ENCODE measurements around the gene LONRF2. TPM values are rescaled to one million over a fixed set of nuclear protein-coding genes. Genes with fewer than 3 reads are reported as not detected.

LONRF2 gene
- total RNA-seq, 1 donor, result under 0.01 TPM

GRCh38 chr2:100235098-100235497, 87.2 kb downstream of the LONRF2 start:
- Histone ChIP-seq H3K4me2 (ENCODE audit: insufficient read depth, low read length) (no peak overlapping the region), H3K4me1 (ENCODE audit: insufficient read depth, low read length) (peaks cover 6% of the 10 kb centered on the region), H2AFZ (ENCODE audit: low read length) (no peak overlapping the region), H3K4me3 (ENCODE audit: insufficient read depth, low read length) (no peak overlapping the region), H3K36me3 (ENCODE audit: insufficient read depth, low read length) (no peaks in the 10 kb centered on the region), H3K27me3 (ENCODE audit: insufficient read depth, low read length) (no peaks in the 10 kb centered on the region), H3K9me3 (ENCODE audit: low read depth, low read length) (no peaks in the 10 kb centered on the region), H3K27ac (ENCODE audit: low read depth, low read length) (no peak overlapping the region), H3K79me2 (ENCODE audit: insufficient read depth, low read length) (no peaks in the 10 kb centered on the region), H4K20me1 (ENCODE audit: insufficient read depth, low read length) (no peaks in the 10 kb centered on the region)
- DNase-seq (ENCODE audit: insufficient read length, low spot score, missing footprints), result no peak
- TF ChIP-seq, protein P1, sequence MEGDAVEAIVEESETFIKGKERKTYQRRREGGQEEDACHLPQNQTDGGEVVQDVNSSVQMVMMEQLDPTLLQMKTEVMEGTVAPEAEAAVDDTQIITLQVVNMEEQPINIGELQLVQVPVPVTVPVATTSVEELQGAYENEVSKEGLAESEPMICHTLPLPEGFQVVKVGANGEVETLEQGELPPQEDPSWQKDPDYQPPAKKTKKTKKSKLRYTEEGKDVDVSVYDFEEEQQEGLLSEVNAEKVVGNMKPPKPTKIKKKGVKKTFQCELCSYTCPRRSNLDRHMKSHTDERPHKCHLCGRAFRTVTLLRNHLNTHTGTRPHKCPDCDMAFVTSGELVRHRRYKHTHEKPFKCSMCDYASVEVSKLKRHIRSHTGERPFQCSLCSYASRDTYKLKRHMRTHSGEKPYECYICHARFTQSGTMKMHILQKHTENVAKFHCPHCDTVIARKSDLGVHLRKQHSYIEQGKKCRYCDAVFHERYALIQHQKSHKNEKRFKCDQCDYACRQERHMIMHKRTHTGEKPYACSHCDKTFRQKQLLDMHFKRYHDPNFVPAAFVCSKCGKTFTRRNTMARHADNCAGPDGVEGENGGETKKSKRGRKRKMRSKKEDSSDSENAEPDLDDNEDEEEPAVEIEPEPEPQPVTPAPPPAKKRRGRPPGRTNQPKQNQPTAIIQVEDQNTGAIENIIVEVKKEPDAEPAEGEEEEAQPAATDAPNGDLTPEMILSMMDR (IDR thresholded peaks at IDR 0.05; ENCODE audit: extremely low read depth, low read depth, low read length), result no peak

- Histone ChIP-seq H4K20me1 (ENCODE audit: insufficient read depth, low read length) (no peaks in the 10 kb centered on the region), H3K79me2 (ENCODE audit: insufficient read depth, low read length) (no peaks in the 10 kb centered on the region), H2AFZ (ENCODE audit: low read length) (no peak overlapping the region), H3K4me2 (ENCODE audit: insufficient read depth, low read length) (no peak overlapping the region), H3K9me3 (ENCODE audit: low read depth, low read length) (no peaks in the 10 kb centered on the region), H3K27ac (ENCODE audit: low read depth, low read length) (no peak overlapping the region), H3K27me3 (ENCODE audit: insufficient read depth, low read length) (no peaks in the 10 kb centered on the region), H3K4me1 (ENCODE audit: insufficient read depth, low read length) (peaks cover 6% of the 10 kb centered on the region), H3K36me3 (ENCODE audit: insufficient read depth, low read length) (no peaks in the 10 kb centered on the region), H3K4me3 (ENCODE audit: insufficient read depth, low read length) (no peak overlapping the region)
- no peak for DNase-seq (ENCODE audit: insufficient read length, low spot score, missing footprints)
- TF ChIP-seq, protein P1 (IDR thresholded peaks at IDR 0.05; ENCODE audit: extremely low read depth, low read depth, low read length), result no peak
These were observed 88.2 kb downstream of the LONRF2 start for GRCh38 chr2:100234141-100234540.

DNA sequence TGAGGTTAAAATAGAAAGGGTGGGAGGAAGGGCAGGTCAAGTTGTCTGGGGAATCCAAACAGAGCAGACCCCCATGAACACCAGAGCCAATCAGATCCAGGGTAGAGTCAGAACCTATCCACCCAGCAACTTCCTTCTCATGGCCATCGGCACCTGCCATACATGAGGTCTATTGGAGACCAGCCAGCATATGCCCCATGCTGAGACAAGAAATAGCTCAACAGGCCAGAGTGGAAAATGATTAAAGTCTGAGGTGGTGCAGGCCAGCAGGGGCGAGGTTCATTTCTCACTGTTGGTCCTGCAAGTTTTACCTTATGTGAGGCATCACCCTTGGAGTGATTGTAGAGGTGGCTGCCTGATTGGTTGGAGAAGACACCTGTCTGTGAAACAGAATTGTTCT, 89.2 kb downstream of the LONRF2 start:
- no peak overlapping the region for H3K27ac ChIP-seq (ENCODE audit: low read depth, low read length)
- H3K4me3 ChIP-seq (ENCODE audit: insufficient read depth, low read length), result no peak overlapping the region
- no peaks in the 10 kb centered on the region for H3K9me3 ChIP-seq (ENCODE audit: low read depth, low read length)
- no peaks in the 10 kb centered on the region for H4K20me1 ChIP-seq (ENCODE audit: insufficient read depth, low read length)
- H3K27me3 ChIP-seq (ENCODE audit: insufficient read depth, low read length), result peaks cover 6% of the 10 kb centered on the region
- H3K79me2 ChIP-seq (ENCODE audit: insufficient read depth, low read length), result no peaks in the 10 kb centered on the region
- peaks cover 6% of the 10 kb centered on the region for H3K4me1 ChIP-seq (ENCODE audit: insufficient read depth, low read length)
- TF ChIP-seq, protein P1 (IDR thresholded peaks at IDR 0.05; ENCODE audit: extremely low read depth, low read depth, low read length), result no peak
- DNase-seq (ENCODE audit: insufficient read length, low spot score, missing footprints), result no peak
- H3K4me2 ChIP-seq (ENCODE audit: insufficient read depth, low read length), result no peak overlapping the region
- no peaks in the 10 kb centered on the region for H3K36me3 ChIP-seq (ENCODE audit: insufficient read depth, low read length)
- H2AFZ ChIP-seq (ENCODE audit: low read length), result no peak overlapping the region

DNA sequence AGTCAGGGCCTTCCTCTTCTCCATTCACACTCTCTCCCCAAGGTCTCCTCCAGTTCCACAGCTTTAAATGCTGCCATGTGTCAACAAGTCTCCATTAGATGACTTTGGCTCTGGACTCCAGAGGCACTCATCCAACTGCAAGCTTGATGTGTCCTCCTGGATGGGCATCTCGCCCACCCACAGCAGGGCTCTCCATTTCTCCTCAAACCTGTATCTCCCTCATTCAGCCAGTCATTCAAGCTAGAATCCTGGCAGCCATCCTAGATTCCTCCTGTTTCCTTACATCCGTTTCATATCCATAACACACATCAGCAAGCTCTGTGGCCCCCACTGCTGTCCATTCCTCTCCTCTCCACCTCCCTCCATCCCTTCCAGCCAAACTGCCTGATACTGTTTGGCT, 91.5 kb downstream of the LONRF2 start:
- H3K4me1 ChIP-seq (ENCODE audit: insufficient read depth, low read length), result peaks cover 6% of the 10 kb centered on the region
- H3K4me3 ChIP-seq (ENCODE audit: insufficient read depth, low read length), result no peak overlapping the region
- DNase-seq (ENCODE audit: insufficient read length, low spot score, missing footprints), result no peak
- no peak overlapping the region for H3K4me2 ChIP-seq (ENCODE audit: insufficient read depth, low read length)
- no peaks in the 10 kb centered on the region for H3K36me3 ChIP-seq (ENCODE audit: insufficient read depth, low read length)
- H3K79me2 ChIP-seq (ENCODE audit: insufficient read depth, low read length), result no peaks in the 10 kb centered on the region
- H4K20me1 ChIP-seq (ENCODE audit: insufficient read depth, low read length), result no peaks in the 10 kb centered on the region
- no peak overlapping the region for H2AFZ ChIP-seq (ENCODE audit: low read length)
- TF ChIP-seq, protein P1 (IDR thresholded peaks at IDR 0.05; ENCODE audit: extremely low read depth, low read depth, low read length), result no peak
- peaks cover 17% of the 10 kb centered on the region for H3K27me3 ChIP-seq (ENCODE audit: insufficient read depth, low read length)
- H3K9me3 ChIP-seq (ENCODE audit: low read depth, low read length), result no peaks in the 10 kb centered on the region
- H3K27ac ChIP-seq (ENCODE audit: low read depth, low read length), result no peak overlapping the region

All from osteoblast (primary cell).